DMS114 treated with DMSO at 0.1 percent for 48 hours (cell line): ENCODE results near the gene ADIRF.

Experiments
- DNase-seq: peaks from one replicate; lab custom pipeline; 2025; ENCODE audit not compliant: unreplicated experiment; lab: John Stamatoyannopoulos, UW

The ADIRF gene

GRCh38 chr10:86960003-86960862 is 8.0 kb upstream of the ADIRF start:
- DNase-seq: peak; percentile 48

GRCh38 chr10:86960863-86961434 is 7.3 kb upstream of the ADIRF start:
- DNase-seq: no peak

- no peak for DNase-seq
Observed at GRCh38 chr10:86961481-86962091, 6.7 kb upstream of the ADIRF start.

- DNase-seq: no peak
Observed at GRCh38 chr10:86962136-86962980, 5.9 kb upstream of the ADIRF start.

GRCh38 chr10:86962981-86963310 is 5.3 kb upstream of the ADIRF start:
- no peak for DNase-seq

GRCh38 chr10:86963341-86963919 is 4.9 kb upstream of the ADIRF start:
- DNase-seq: no peak

GRCh38 chr10:86964061-86964846 is 4.0 kb upstream of the ADIRF start:
- no peak for DNase-seq

GRCh38 chr10:86964847-86965190 is 3.5 kb upstream of the ADIRF start:
- DNase-seq: no peak

GRCh38 chr10:86965986-86966654 is 2.2 kb upstream of the ADIRF start:
- DNase-seq: no peak

GRCh38 chr10:86967481-86967941 is 771 bp upstream of the ADIRF start:
- DNase-seq: no peak

GRCh38 chr10:86968994-86969355 is 693 bp downstream of the ADIRF start:
- no peak for DNase-seq

GRCh38 chr10:86969421-86970041 is 1.2 kb downstream of the ADIRF start:
- no peak for DNase-seq

- DNase-seq: no peak
Observed at GRCh38 chr10:86970162-86970981, 2.1 kb downstream of the ADIRF start.

GRCh38 chr10:86970982-86971231 is 2.6 kb downstream of the ADIRF start:
- no peak for DNase-seq

- DNase-seq: no peak
Observed at GRCh38 chr10:86971232-86971991, 3.1 kb downstream of the ADIRF start.

- DNase-seq: no peak
Observed at GRCh38 chr10:86972613-86973380, 4.5 kb downstream of the ADIRF start.

- no peak for DNase-seq
Observed at GRCh38 chr10:86974484-86974883, 6.2 kb downstream of the ADIRF start.
